Calu3 (cell line): ENCODE measurements around the gene CHRNA5. TPM values are rescaled to one million over a fixed set of nuclear protein-coding genes. Genes with fewer than 3 reads are reported as not detected.
"Not testable (repeated sequence)": the region's sequence is repeated elsewhere in the genome, so short reads cannot be mapped to it uniquely, and the experiment has no call there.

Source experiments
- Bru-seq: library from RNA; stranded (reverse); fragments of 400-500 nt; gene quantifications from one replicate; lab custom pipeline; 2021; lab: Mats Ljungman, UMichigan
- BruChase-seq, 2 experiments: library from RNA; stranded (reverse); fragments of 400-500 nt; gene quantifications; one replicate each; lab custom pipeline; 2021; lab: Mats Ljungman, UMichigan
- BruUV-seq: library from RNA; stranded (reverse); fragments of 400-500 nt; replicated peaks from 2 replicates; lab custom pipeline; 2021; lab: Mats Ljungman, UMichigan
- CTCF ChIA-PET: fragments of 300-600 bp; sonication (Branson Sonifier 250); formaldehyde crosslinking; loops from one replicate; lab custom pipeline; 2022; ENCODE audit warnings: antibody characterized with exemption; lab: Charles Lee
- DNase-seq: peaks from one replicate; pipeline ENCODE4 v3.0.0; 2022
- H3K27ac Mint-ChIP-seq: one replicate; pipeline ENCODE4 v1.8.0; 2022; ENCODE audit warnings: mixed read lengths; ENCODE audit not compliant: unreplicated experiment
- H3K27me3 Mint-ChIP-seq: one replicate; pipeline ENCODE4 v1.8.0; 2022; ENCODE audit warnings: mixed read lengths; ENCODE audit not compliant: unreplicated experiment
- H3K36me3 Mint-ChIP-seq: one replicate; pipeline ENCODE4 v1.8.0; 2022; ENCODE audit warnings: mild to moderate bottlenecking, moderate library complexity, mixed read lengths; ENCODE audit not compliant: insufficient read depth, unreplicated experiment
- H3K4me1 Mint-ChIP-seq: one replicate; pipeline ENCODE4 v1.8.0; 2022; ENCODE audit warnings: mild to moderate bottlenecking, low read depth, mixed read lengths; ENCODE audit not compliant: unreplicated experiment
- H3K4me3 Mint-ChIP-seq: one replicate; pipeline ENCODE4 v1.8.0; 2022; ENCODE audit warnings: mild to moderate bottlenecking, low read depth, moderate library complexity, mixed read lengths; ENCODE audit not compliant: unreplicated experiment
- H3K9me3 Mint-ChIP-seq: one replicate; pipeline ENCODE4 v1.8.0; 2022; ENCODE audit warnings: low read depth, mixed read lengths; ENCODE audit not compliant: unreplicated experiment
- intact Hi-C: fragments of 100-400 bp; cut with micrococcal nuclease; formaldehyde crosslinking; loops from one replicate; pipeline ENCODE4 v1.10.0; 2022; ENCODE audit not compliant: unreplicated experiment
- long read RNA-seq: library from polyadenylated mRNA; stranded (forward); transcript quantifications from one replicate; pipeline ENCODE4 v2.0.0, GENCODE V29; 2022
- total RNA-seq: library from RNA; stranded (reverse); gene quantifications from 2 replicates; pipeline ENCODE4 v1.2.3, GENCODE V29; 2022
- TF ChIP-seq, protein P1 (sequence below): fragments of 200-600 bp; IDR thresholded peaks from one replicate; pipeline ENCODE4 v1.8.0; 2022; ENCODE audit warnings: antibody characterized with exemption; ENCODE audit not compliant: unreplicated experiment

The CHRNA5 gene
- total RNA-seq (34.9 and 47.0 TPM in 2 replicates), Bru-seq, nascent RNA (percentile 75 among the genes with signal in this experiment), BruChase-seq, experiment 1, labeled RNA remaining after a 6-hour chase (percentile 78 among the genes with signal in this experiment), BruChase-seq, experiment 2, labeled RNA remaining after a 2-hour chase (percentile 76 among the genes with signal in this experiment)
- long read RNA-seq, transcript CHRNA5-201 (6 exons, 3,623 nt) = major isoform, 10 of 60 reads
- long read RNA-seq, partial matches to known transcripts = 28 of 60 reads
- long read RNA-seq, other reads (novel, unspliced or antisense) = 19 of 60 reads

DNA sequence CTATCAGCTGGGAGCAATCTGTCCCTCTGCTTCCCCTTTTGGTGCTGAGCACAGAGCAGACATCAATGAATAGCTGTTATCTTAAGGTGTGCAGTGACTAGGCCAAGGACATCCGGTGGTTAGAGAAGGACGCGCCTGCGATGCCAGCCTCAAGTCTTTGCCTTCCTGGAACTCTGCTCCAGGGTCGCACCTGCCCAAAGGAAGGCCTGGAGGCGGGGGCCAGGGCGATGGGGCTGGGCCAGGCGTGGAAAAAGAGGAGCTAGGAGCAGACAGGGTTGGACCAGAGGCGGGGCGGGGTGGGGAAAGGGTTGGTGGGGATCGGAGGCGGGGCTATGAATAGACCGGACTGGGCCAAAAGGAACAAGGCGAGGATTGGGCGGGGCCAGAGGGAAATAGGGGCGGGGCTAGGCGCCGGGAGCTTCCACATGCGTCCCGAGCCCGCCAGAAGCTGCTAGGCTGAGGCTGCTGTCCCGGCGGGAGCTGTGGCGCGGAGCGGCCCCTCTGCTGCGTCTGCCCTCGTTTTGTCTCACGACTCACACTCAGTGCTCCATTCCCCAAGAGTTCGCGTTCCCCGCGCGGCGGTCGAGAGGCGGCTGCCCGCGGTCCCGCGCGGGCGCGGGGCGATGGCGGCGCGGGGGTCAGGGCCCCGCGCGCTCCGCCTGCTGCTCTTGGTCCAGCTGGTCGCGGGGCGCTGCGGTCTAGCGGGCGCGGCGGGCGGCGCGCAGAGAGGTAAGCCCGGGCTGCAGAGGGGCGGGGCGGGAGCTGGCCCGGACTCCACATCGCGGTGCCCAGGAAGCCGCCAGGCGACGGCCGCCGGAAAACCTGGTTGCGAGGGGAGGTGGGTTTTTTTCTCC lies at the start of gene CHRNA5:
Gene CHRNA5 (plus strand): TSS at position 424 of the 854 bp plus-strand sequence. CDS start 200 bp downstream, at position 624.
- BruUV-seq = no TSS peak
- Mint-ChIP-seq H3K27me3 (no peaks in the 10 kb centered on the region), H3K4me1 (peaks cover 7% of the 10 kb centered on the region), H3K4me3 (peak within 1 kb of the TSS; percentile 87), H3K9me3 (no peaks in the 10 kb centered on the region), H3K27ac (peak within 1 kb of the TSS; percentile 92), H3K36me3 (peaks cover 30% of the 10 kb centered on the region)
- peak; percentile 98 for DNase-seq
- CTCF ChIA-PET = interaction anchor here (0.6 to 2.6 kb wide), 17 partner anchors 9 to 414 kb away, joined by 3 to 16 read pairs (median 3); partner anchors contain the start of genes HYKK, IREB2 and PSMA4
- TF ChIP-seq, protein P1, sequence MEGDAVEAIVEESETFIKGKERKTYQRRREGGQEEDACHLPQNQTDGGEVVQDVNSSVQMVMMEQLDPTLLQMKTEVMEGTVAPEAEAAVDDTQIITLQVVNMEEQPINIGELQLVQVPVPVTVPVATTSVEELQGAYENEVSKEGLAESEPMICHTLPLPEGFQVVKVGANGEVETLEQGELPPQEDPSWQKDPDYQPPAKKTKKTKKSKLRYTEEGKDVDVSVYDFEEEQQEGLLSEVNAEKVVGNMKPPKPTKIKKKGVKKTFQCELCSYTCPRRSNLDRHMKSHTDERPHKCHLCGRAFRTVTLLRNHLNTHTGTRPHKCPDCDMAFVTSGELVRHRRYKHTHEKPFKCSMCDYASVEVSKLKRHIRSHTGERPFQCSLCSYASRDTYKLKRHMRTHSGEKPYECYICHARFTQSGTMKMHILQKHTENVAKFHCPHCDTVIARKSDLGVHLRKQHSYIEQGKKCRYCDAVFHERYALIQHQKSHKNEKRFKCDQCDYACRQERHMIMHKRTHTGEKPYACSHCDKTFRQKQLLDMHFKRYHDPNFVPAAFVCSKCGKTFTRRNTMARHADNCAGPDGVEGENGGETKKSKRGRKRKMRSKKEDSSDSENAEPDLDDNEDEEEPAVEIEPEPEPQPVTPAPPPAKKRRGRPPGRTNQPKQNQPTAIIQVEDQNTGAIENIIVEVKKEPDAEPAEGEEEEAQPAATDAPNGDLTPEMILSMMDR = no peak
- intact Hi-C loops = no loop called here

DNA sequence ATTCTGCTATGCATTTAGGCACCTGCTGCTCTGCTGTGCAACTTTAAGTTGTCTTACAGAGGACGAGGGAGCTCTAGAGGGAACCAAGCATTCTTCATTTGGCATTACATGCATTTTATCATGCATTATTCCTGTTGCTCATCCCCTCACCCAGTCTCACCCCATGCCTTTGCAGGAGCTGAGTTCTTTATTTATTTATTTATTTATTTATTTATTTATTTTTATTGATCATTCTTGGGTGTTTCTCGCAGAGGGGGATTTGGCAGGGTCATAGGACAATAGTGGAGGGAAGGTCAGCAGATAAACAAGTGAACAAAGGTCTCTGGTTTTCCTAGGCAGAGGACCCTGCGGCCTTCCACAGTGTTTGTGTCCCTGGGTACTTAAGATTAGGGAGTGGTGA lies 45.3 kb upstream of the CHRNA5 start:
- H3K9me3 Mint-ChIP-seq, H3K4me3 Mint-ChIP-seq, CTCF ChIA-PET, DNase-seq, H3K27ac Mint-ChIP-seq, H3K36me3 Mint-ChIP-seq, H3K27me3 Mint-ChIP-seq, H3K4me1 Mint-ChIP-seq, BruUV-seq, intact Hi-C loops: not testable (repeated sequence)

DNA sequence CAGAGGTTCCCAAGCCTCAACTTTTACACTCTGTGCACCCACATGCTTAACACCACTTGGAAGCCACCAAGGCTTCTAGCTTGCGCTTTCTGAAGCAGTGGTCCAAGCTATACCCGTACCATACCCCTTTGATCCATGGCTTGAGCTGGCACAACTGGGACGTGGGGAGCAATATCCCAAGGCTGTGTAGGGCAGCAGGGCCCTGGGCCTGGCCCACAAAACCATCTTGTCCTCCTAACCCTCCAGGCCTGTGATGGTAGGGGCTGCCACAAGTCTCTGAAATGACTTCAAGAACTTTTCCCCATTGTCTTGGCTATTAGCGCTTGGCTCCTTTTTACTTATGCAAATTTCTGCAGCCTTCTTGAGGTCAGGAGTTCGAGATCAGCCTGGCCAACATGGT lies 41.1 kb upstream of the CHRNA5 start:
- no TSS peak for BruUV-seq
- H3K27ac Mint-ChIP-seq = no peak overlapping the region
- H3K4me1 Mint-ChIP-seq = no peaks in the 10 kb centered on the region
- no peaks in the 10 kb centered on the region for H3K36me3 Mint-ChIP-seq
- CTCF ChIA-PET = no interaction called here
- no peaks in the 10 kb centered on the region for H3K27me3 Mint-ChIP-seq
- no peak overlapping the region for H3K4me3 Mint-ChIP-seq
- H3K9me3 Mint-ChIP-seq = peaks cover 3% of the 10 kb centered on the region
- intact Hi-C loops = no loop called here
- TF ChIP-seq, protein P1 = no peak
- no peak for DNase-seq

DNA sequence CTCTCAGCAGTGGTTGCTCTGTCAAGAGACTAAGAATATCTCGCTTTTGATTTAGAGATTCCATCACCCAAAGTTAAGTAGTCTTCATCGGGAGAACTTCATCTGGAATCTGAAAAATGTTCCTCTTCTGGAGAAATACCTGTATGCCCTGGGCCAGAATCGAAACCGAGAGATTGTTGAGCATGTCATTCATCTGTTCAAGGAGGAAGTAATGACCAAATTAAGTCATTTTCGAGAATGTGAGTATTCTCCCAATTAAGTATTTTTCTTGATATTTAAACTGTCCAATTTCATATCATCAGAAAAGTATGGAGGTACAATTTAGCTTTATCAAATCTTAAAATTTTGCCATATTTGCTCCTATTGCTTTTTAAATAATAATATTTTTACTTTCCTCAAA lies 38.0 kb upstream of the CHRNA5 start:
- H3K4me1 Mint-ChIP-seq = no peaks in the 10 kb centered on the region
- no peak overlapping the region for H3K4me3 Mint-ChIP-seq
- H3K27me3 Mint-ChIP-seq = no peaks in the 10 kb centered on the region
- no peak for DNase-seq
- peaks cover 3% of the 10 kb centered on the region for H3K9me3 Mint-ChIP-seq
- H3K27ac Mint-ChIP-seq = no peak overlapping the region
- H3K36me3 Mint-ChIP-seq = no peaks in the 10 kb centered on the region
- BruUV-seq = no TSS peak
- TF ChIP-seq, protein P1 = no peak
- CTCF ChIA-PET = interaction anchor here (0.7 kb wide), 1 partner anchor 9 kb away, joined by 3 read pairs; no protein-coding TSS in a partner anchor
- intact Hi-C loops = no loop called here
